HL-60 (cell line): ENCODE results near the gene APBA2.

Experiments
- DNase-seq, 2 experiments: peaks; one replicate each; pipeline ENCODE4 v3.0.0-alpha.2; 2010 to 2020; ENCODE audit warnings: low read depth in 1 of 2, low spot score in 1 of 2
- H3K27ac ChIP-seq: fragments of 250-450 bp; sonication (Bioruptor Pico); replicated peaks from 2 replicates; pipeline ENCODE4 v1.5.1; 2020; ENCODE audit warnings: mild to moderate bottlenecking, moderate library complexity
- H3K27me3 ChIP-seq: fragments of 250-450 bp; sonication (Bioruptor Pico); 2 replicates; pipeline ENCODE4 v1.5.1; 2021; ENCODE audit warnings: mild to moderate bottlenecking, moderate library complexity; ENCODE audit not compliant: insufficient read depth, poor library complexity, severe bottlenecking
- H3K4me3 ChIP-seq: replicated peaks from 2 replicates; pipeline ENCODE4 v1.5.1; 2011; ENCODE audit warnings: mild to moderate bottlenecking, control low read depth, low read length; ENCODE audit not compliant: insufficient read depth
- GABPA ChIP-seq: IDR thresholded peaks from 2 replicates; pipeline ENCODE4 v1.6.1; 2012; ENCODE audit warnings: low read depth
- POLR2AphosphoS5 ChIP-seq: IDR thresholded peaks from 2 replicates; pipeline ENCODE4 v1.6.1; 2012; ENCODE audit warnings: low read depth
- SPI1 ChIP-seq: IDR thresholded peaks from 2 replicates; pipeline ENCODE4 v1.6.1; 2012; ENCODE audit warnings: low read depth, mild to moderate bottlenecking, borderline replicate concordance
- TF ChIP-seq, protein P1 (sequence below): IDR thresholded peaks from 2 replicates; pipeline ENCODE4 v1.6.1; 2012; ENCODE audit warnings: low read depth; ENCODE audit not compliant: insufficient replicate concordance
- TF ChIP-seq, protein P2 (sequence below): IDR thresholded peaks from one replicate; pipeline ENCODE4 v1.5.1; 2011; ENCODE audit warnings: low read length, control low read depth, inconsistent platforms; ENCODE audit not compliant: insufficient read depth

Gene APBA2

GRCh38 chr15:28920781-28921331 lies 35.1 kb downstream of the APBA2 start:
- Histone ChIP-seq H3K4me3 (no peak overlapping the region), H3K27me3 (no peaks in the 10 kb centered on the region), H3K27ac (no peak overlapping the region)
- no peak for DNase-seq
- TF ChIP-seq POLR2AphosphoS5 (no peak), GABPA (no peak), SPI1 (no peak)
- TF ChIP-seq, protein P1, sequence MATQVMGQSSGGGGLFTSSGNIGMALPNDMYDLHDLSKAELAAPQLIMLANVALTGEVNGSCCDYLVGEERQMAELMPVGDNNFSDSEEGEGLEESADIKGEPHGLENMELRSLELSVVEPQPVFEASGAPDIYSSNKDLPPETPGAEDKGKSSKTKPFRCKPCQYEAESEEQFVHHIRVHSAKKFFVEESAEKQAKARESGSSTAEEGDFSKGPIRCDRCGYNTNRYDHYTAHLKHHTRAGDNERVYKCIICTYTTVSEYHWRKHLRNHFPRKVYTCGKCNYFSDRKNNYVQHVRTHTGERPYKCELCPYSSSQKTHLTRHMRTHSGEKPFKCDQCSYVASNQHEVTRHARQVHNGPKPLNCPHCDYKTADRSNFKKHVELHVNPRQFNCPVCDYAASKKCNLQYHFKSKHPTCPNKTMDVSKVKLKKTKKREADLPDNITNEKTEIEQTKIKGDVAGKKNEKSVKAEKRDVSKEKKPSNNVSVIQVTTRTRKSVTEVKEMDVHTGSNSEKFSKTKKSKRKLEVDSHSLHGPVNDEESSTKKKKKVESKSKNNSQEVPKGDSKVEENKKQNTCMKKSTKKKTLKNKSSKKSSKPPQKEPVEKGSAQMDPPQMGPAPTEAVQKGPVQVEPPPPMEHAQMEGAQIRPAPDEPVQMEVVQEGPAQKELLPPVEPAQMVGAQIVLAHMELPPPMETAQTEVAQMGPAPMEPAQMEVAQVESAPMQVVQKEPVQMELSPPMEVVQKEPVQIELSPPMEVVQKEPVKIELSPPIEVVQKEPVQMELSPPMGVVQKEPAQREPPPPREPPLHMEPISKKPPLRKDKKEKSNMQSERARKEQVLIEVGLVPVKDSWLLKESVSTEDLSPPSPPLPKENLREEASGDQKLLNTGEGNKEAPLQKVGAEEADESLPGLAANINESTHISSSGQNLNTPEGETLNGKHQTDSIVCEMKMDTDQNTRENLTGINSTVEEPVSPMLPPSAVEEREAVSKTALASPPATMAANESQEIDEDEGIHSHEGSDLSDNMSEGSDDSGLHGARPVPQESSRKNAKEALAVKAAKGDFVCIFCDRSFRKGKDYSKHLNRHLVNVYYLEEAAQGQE = no peak
- TF ChIP-seq, protein P2, sequence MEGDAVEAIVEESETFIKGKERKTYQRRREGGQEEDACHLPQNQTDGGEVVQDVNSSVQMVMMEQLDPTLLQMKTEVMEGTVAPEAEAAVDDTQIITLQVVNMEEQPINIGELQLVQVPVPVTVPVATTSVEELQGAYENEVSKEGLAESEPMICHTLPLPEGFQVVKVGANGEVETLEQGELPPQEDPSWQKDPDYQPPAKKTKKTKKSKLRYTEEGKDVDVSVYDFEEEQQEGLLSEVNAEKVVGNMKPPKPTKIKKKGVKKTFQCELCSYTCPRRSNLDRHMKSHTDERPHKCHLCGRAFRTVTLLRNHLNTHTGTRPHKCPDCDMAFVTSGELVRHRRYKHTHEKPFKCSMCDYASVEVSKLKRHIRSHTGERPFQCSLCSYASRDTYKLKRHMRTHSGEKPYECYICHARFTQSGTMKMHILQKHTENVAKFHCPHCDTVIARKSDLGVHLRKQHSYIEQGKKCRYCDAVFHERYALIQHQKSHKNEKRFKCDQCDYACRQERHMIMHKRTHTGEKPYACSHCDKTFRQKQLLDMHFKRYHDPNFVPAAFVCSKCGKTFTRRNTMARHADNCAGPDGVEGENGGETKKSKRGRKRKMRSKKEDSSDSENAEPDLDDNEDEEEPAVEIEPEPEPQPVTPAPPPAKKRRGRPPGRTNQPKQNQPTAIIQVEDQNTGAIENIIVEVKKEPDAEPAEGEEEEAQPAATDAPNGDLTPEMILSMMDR = no peak

- Histone ChIP-seq H3K27ac (no peak overlapping the region), H3K27me3 (no peaks in the 10 kb centered on the region), H3K4me3 (no peak overlapping the region)
- TF ChIP-seq, protein P1 = no peak
- TF ChIP-seq, protein P2 = no peak
- no peak for DNase-seq
These were observed 35.6 kb downstream of the APBA2 start for GRCh38 chr15:28921336-28921735.

- DNase-seq = no peak
- H3K27me3 ChIP-seq = no peaks in the 10 kb centered on the region
- H3K4me3 ChIP-seq = no peak overlapping the region
- TF ChIP-seq, protein P2 = no peak
- no peak for TF ChIP-seq POLR2AphosphoS5
- TF ChIP-seq, protein P1 = no peak
- no peak for TF ChIP-seq GABPA
- TF ChIP-seq SPI1 = no peak
- H3K27ac ChIP-seq = no peak overlapping the region
These were observed 36.3 kb downstream of the APBA2 start for GRCh38 chr15:28921919-28922706.
